HG02798 (cell line): ENCODE results near the gene LIMA1.
"Not testable (repeated sequence)": the region's sequence is repeated elsewhere in the genome, so short reads cannot be mapped to it uniquely, and the experiment has no call there.

ENCODE experiments used
- ATAC-seq: cut with Tn5 transposase; IDR thresholded peaks from one replicate; pipeline ENCODE4 v1.9.1; 2021; ENCODE audit warnings: mild to moderate bottlenecking; ENCODE audit not compliant: unreplicated experiment, poor library complexity

The LIMA1 gene

DNA sequence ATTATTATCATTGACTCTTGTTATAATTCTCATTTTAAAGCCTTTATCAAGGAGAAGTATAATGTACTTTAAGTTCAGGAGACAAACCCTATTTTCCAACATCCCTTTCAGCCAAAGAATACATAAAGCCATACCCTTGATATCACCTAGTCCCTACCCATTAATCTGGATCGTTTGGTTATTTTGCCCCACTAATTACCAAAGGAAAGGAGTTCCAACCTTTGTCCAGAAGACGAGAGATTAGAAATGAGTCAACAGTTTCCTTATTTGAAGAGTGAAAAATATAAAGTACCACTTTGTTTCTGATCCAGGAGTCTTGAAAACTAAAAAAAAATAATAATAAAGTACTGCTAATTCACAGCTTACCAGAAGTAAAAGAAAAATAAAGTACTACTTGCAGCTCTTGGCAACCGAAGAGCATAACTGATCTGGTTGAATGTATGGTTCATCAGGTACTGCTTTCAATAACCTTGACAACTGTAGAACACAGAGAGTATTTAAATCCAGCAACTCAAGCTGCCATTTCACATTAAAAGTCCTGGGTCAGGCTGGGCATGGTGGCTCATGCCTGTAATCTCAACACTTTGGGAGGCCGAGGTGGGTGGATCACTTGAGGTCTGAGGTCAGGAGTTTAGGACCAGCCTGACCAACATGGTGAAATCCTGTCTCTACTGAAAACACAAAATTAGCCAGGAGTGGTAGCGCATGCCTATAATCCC lies 33.7 kb downstream of the LIMA1 start:
- no peak for ATAC-seq

DNA sequence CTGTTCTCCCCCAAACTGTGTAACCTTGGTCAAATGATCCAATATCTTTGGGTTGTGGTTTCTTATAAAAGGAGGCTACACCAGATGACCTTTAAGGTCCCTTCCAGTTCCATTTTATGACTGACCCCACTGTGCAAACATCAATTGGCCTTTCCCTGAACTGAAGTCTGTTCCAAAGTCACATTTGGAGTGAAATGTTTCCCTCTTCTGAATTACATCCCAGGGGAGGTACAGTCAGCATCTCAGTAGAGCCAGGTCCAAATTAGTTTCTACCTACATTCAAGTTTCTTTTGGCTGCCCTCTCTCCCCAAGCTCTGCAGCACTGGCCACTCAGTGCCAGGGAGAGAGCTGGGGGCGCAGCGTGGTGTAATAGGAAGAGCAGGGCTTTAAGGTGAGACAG lies 34.4 kb downstream of the LIMA1 start:
- ATAC-seq = no peak

DNA sequence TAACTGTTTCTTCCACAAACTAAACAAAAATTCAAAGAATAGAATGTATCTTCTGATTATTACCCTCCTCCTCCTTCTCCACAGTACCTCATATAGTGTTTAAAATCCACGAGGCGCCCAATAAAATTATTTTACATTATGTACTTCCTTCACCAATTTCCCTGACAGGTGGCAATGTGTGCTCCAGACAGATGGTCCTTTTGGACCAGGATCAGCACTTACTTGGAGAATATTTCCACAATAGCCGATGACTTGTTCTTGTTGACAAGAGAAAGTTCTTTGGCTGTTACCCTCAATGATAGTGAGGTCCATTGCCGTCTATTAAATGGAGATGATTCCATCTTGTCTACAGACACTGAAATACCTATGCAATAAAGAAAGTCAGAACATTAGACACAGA lies 34.9 kb downstream of the LIMA1 start:
- no peak for ATAC-seq

DNA sequence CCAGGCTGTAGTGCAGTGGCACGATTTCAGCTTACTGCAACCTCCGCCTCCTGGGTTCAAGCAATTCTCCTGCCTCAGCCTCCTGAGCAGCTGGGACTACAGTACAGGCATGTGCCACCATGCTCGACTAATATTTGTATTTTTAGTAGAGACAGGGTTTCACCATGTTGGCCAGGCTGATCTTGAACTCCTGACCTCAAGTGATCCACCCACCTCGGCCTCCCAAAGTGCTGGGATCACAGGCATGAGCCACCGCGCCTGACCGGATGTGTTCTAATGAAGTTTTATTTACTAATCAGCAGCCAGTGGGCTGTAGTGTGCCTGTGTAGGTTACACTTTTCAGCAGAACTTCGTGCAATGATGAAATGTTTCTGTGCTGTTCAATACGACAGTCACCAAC lies 35.7 kb downstream of the LIMA1 start:
- ATAC-seq = not testable (repeated sequence)

DNA sequence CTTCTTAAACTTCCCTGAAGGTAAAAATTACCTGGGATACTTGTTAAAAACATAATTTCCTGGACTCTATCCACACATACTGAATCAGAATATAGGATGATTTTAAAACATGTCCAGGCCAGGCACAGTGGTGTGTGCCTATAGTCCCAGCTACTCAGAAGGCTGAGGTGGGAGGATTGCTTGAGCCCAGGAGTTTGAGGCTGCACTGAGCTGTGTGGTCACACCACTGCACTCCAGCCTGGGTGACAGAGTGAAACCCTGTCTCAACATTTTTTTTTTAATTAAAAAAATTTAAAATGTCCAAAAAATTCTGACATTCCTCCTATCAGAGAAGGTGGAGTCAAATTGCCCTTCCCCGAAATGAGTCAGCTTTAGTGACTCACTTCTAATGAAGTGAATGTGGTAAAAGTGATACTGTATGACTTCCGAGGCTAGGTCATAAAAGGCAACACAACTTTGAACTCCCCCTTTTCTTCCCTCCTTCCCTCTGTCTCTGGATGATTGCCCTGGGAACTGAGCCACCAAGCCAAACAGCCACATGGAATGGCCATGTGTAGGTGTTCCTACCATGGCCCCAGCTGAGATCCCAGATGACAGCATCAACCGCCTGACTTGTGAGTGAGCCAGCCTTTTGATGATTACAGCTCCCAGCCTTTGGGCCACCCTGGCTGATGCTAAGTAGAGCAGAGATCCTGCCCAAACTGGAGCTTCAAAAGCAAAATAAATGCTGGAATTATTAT lies 36.3 kb downstream of the LIMA1 start:
- peak; percentile 52 for ATAC-seq

DNA sequence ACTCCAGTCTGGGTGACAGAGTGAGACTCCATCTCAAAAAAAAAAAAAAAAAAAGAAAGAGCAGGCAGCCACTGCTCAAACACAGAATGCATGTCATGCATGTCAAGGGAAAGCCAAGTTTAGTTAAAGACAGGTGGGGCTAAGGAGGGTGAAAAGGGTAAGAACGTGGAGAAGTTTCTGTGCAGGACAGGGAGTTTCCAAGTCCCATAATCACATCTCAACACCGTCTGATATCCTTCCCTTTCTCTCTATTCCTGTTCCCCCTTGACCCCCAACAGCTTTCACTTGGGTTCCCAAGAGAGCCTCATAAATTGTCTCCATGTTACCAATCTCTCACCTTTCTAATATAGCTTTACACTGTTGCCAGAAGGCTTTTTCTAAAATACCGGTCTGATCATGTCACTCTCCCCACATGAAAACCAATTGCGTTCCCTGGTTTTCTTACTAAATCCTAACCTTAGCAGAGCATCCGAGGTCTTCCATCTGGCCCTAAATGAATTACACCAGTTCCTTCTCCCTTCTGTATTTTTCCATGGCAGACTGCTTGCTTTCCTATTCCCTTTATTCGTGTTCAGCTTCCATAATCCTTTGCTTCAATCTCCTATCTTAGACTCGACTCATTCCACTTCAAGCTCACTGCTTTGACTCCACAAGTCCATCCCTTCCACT lies 37.0 kb downstream of the LIMA1 start:
- ATAC-seq = peak; percentile 5

DNA sequence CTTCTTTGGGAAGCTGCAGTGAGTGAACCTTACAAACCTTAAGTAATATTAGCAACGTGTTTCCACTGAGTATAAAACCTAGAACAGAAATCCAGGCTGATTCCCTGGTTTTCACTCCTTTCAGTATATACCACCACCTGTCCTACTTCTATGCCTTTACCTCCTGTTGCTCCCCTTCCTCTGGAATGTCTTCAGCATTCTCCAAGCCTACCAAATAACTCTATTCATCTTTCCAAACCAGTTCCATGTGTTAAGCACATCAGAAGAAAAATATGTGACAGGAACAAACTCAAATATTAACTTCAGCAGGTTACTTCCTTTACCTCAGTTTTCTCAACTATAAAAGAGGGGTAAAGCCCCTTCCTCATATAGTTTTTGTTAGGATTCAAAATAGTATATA lies 39.8 kb downstream of the LIMA1 start:
- ATAC-seq = no peak

DNA sequence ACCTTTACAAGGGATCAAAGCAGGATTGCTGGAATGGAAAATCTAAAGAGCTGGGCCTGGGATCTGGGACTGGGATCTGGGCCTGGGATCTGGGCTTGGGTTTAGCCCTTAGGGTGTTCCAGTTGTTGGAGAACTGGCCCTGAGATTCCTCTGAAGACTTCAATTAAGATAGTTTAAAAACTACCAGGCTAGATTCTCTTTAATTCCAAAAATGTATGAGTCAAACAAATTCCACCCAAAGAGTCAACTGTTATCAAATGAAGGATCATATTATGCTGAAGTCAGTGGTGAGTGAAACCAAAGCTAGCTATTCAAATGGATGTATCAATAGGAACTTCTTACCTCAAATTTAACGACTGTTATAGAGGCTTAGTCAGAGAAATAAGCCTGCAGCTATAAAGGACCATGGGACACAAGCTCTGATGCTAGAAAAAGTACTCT lies 40.5 kb downstream of the LIMA1 start:
- ATAC-seq = no peak

DNA sequence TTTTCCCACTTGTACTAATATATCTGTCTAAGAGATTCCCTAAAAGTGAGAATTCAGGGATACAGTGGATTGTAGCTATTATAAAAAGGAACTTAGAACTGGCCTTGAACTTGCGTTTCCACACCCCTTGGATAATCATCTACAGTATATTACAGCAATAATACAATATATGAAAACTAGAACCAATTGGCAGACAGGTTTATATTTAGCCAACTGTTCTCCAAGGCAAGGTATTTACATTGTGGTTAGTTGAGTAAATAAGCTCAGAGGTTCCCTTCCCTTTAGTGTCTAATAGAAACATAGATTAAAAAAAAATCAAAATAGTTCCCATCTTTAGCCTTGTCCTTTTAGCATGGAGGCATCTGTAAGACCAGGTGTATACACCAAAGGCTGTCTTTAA lies 42.1 kb downstream of the LIMA1 start:
- no peak for ATAC-seq

DNA sequence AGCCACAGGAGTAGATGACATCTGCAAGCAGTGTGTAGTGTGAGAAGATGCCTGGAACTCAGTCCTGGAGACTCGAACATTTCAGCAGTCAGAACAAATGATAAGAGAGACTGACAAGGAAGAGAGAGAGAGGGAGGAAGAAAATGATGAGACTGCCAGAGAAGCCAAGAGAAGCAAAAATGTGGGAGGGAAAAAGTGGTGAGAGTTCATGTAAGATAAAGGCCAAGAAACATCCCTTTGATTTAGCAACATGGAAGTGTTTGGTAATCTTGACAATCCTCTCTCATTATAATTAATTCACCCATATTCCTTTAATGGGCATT lies 42.6 kb downstream of the LIMA1 start:
- no peak for ATAC-seq

DNA sequence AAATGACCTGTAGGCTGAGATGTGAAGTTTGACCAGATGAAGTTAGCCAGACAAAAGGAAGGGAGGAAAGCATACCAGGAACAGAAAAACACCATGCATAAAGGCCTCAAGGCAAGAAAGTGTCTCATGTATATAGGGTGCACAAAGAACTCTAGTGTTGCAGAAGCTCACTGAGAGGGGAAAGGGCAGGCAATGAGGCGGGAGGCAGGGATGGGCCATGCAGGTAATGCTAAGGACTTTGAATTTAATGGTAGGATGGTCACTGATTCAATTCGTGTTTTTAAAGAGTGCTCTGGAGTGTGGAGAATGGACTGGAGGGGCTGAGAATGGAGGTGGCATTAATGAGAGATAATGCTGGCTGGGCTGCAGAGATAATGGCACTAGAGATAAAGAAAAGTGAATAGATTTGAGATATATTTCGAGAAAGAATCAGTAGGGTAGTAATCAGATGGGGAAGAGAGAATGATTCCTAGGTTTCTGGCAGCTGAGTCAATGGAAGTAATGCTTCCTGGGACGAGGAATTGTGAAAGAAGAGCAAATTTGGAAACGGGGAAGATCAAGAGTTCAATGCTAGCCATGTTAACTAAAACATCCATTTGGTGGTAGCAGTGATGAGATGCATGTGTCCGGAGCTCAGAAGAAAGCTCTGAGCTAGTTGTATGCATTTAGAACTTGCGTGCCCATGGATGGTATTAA lies 43.1 kb downstream of the LIMA1 start:
- ATAC-seq = no peak

DNA sequence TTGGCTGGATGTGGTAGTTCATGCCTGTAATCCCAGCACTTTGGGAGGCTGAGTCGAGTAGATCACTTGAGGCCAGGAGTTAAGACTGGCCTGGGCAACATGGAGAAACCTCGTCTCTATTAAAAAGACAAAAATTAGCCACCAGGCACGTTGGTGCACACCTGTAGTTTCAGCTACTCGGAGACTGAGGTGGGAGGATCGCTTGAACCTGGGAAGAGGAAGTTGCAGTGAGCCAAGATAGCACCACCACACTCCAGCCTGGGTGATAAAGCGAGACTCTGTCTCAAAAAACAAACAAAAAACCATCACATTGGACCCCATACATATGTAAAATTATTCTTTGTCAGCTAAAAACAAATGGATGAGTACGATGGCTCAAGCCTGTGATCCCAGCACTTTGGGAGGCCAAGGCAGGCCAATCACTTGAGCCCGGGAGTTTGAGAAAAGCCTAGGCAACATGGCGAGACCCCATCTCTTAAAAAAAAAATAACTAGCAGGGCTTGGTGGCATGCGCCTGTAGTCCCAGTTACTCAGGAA lies 43.9 kb downstream of the LIMA1 start:
- ATAC-seq = no peak

DNA sequence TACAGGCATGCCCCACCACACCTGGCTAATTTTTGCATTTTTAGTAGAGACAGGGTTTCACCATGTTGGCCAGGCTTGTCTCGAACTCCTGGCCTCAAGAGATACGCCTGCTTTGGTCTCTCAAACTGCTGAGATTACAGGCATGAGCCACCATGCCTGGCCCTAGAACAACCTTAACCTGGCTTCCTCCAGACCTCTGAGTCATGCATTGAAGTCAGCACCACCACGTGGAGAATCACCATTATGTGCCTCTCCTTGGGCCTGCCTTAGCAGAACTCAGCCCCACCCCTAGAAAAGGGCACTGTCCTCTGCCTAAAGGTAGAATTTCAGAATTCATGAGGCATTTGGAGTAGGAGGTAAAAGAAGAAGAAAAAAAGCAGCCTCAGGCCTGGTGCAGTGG lies 49.0 kb downstream of the LIMA1 start:
- ATAC-seq = no peak

DNA sequence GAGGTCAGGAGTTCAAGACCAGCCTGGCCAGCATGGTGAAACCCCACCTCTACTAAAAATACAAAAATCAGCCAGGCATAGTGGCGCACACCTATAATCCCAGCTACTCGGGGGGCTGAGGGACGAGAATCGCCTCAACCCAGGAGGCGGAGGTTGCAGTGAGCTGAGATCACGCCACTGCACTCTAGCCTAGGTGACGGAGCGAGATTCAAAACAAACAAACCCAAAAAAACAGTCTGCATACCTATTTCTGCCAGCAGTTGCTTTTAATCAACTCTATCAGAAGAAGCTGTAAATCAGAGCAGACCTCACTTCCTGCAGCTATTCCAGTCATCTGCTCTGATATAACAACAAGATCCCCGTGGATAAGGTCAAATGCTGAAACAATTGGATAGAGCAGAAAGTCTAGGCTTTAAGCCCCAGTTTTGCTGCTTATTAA lies 50.5 kb downstream of the LIMA1 start:
- ATAC-seq = no peak

DNA sequence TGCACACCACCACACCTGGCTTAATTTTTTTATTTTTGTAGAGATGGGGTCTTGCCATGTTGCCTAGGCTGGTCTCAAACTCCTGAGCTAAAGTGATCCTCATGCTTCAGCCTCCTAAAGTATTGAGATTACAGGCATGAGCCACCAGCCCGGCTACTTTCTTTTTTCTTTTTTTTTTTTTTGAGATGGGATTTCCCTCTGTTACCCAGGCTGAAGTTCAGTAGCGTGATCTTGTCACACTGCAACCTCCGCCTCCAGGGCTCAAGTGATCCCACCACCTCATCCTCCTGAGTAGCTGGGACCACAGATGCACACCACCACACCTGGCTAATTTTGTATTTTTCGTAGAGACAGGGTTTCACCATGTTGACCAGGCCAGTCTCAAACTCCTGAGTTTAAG lies 51.1 kb downstream of the LIMA1 start:
- ATAC-seq = no peak

DNA sequence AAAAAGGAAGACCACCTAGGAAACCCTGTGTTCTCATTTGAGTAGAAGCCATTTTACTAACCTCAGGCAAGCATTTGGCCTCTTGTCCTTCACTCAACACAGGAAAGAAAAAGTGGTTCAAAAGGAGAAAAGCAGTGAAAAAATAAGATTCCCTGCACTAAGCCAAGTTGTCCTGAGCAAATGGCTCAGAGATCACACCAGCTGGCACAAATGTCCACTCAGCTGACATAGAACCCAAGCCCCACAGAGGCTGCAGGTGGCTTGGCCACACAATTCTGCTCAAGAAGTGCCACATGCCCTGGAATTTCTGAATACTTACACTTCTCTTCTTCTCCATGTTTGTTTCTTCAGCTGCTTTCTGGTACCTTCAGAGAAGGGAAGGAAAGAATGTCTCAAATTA lies 52.0 kb downstream of the LIMA1 start:
- ATAC-seq = no peak

DNA sequence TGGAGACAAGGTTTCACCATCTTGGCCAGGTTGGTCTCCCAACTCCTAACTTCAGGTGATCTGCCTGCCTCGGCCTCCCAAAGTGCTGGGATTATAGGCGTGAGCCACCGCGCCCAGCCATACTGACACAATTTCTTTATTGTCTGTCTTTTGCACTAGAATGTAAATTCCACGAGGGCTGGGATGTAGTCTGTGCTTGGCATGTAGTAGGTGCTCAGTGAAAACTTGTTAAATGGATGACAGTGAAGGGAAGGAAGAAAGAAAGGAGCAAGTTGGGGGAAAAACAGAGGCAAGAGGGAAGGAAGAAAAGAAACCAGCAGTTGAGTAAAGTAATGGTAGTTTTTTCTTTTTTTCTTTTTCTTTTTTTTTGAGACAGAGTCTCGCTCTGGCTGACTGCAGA lies 53.1 kb downstream of the LIMA1 start:
- no peak for ATAC-seq

DNA sequence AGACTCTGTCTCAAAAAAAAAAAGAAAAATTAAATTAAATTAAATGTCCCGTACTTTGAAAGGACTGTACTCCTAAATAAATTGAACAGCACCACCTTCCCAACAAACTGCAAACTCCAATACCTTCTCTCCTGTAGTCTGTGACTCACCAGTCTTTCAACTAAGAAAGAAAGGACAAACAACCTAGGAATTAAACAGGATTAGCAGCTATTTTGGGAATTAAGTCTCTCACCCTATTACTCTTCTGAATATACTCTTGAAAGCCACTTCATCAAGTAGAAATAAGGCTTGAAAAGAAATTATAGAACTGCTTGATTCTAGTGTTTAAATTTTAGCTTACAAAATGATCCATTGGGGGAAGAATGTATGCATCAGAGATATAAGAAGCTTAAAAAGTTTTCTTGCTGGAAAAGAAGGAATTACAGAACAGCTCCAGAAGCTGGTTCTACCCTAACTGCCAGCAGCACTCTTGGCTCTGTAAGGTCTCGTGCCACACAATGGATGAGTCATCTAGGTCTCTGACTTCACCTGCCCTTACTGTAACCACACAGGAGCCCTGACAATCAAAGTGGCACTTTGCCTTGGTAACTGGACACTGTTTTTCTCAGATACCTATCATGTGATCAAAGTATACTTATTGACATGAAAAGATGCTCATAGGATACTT lies 59.2 kb downstream of the LIMA1 start:
- no peak for ATAC-seq

DNA sequence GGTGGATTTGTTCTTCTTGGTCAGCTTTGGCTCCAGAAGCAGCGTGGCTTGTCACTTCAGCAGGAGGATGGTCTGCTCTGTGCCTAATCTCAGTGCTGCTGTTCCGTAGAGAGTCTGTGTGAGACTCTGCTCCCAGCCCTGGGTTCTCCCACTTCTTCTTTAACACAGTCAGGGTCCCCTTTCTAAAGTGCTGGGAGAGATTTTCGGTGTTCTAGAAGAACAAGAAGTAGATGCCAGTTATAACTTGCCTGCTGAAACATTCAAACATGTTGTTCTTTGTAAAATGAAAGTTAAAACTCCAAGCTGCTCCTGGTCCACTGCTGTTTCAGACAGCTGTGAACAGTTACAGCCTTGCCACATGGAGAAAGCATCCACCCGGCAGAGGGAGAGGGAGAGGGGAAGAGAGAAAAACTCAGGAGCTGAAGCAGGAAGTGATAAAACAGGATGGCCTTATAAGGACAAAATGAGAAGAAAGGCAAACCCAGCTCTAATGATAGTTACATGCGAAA lies 61.0 kb downstream of the LIMA1 start:
- ATAC-seq = no peak
